Activated T-cell treated with anti-CD3 and anti-CD28 coated beads for 48 hours (primary cell): Measurements from ENCODE around the gene H2BK1.

Experiments
- DNase-seq: peaks from one replicate; pipeline ENCODE4 v3.0.0-alpha.2; 2020; ENCODE audit warnings: low read depth

H2BK1 gene

DNA sequence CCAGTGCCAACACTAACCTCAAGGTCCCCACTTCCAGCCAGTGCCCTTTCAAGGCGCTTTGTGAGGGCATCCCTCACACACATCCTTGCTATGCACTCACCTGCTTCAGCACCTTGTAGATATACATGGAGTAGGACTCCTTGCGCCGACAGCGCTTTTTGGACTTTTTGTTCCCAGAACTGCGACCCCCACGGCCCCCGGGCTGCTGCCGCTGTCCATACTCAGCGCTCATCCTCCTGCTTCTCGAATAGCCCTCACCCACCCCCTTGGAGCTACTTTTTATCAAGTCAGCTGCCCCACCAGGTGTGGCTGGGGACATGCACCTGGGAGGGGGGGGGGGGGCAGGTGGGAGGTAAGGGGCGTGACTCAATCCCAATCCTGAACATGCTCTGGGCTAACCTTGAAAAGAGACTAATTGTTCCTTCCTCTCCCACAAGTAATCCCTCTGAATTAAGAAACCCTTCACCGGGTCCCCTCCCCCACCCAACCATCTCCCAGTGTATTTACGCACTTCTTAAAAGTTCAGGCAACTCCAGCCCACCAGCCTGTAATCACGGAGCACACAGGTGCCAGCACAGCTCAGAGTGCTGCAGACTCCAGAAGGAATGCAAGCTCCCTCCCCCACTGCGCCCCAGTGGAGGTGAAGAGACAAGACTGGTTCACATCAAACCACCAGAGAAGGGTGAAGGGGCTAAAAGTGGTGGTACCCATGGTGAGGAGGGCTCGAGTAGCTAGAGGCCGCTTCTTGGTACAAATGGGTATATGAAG lies at the start of gene H2BK1:
Gene H2BK1, minus strand, starts transcription at position 402 of the 768 bp plus-strand sequence. Its CDS starts 170 bp downstream, at position 232.
- no peak for DNase-seq

DNA sequence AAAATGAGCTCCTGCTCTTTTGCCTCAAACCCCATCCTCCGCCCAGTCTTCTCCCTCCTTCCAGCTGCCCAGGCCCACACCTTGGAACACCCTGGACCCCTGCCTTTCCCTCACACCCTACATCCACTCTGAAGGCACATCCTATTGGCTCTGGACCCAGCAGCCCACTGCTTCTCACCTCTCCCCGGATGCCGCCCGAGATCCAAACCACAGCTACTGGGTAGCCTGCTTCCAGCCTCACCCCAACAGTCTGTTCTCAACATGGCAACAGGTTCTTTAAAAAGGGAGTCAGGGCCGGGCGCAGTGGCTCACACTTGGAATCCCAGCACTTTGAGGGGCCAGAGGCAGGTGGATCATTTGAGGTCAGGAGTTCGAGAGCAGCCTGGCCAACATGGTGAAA lies 47.7 kb upstream of the H2BK1 start:
- no peak for DNase-seq

DNA sequence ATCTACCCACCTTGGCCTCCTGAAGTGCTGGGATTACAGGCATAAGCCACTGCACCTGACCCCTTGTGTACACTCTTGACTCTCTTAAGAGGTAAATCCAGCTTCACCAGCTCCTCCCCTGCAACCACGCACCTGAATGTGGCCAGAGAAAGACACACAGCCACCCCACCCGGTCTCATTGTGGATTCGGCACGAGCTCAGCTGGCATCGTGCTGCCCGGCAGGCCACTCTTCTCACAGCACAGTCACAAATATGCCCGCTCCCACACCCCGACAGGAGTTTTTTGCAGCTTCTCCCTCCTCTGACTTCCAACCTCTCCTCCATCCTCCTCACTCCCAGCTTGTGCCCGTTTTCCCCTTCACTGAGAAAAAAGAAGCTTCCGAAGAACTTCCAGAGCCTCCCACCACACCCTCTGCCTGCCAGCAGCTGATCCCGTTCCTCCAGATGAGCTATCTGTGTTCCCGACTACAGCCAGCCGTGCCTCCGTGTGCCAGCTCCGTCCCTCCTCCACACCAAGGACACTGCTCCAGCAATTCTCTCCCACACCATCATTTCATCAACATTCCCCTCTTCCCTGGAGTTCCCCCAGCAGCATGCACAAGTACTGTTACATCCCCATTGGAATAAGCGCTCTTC lies 46.2 kb upstream of the H2BK1 start:
- DNase-seq = no peak

DNA sequence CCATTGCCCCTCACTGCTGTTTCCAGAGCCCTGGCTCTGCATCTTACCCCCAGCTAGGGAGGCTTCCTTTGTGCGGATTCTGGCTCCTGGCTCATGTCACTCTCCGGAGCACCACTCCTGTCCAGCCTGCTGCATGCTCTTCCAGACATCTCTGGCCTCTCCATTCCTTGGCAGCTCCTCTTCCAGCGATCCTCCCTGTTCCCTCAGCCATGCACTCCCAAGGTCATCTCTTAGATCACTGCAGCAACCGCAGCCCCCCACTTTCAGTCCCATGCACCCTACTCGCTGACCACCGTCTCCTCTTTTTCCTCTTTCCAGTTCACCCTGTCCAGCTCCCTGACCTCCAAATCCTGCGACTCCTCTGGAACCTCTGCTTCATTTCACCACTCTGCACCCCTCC lies 45.1 kb upstream of the H2BK1 start:
- no peak for DNase-seq

DNA sequence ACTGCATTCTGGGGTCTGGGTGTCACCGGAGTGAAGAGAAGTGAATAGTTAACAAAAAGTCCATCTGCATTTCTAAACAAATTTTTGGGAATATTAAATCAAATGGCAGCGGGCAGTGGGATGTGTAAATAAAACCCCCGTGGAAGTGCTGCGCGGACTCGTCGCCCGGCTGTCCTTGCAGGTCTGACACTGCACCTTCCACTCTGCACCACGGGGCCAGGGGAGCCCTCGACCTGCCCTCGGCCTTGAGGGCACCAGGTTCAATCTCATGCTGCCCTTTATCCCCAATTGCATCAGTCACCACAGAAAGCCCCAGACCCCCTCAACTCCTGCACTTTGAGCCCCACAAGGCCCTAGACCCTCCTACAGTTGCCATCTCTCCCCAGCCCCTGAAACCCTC lies 44.6 kb upstream of the H2BK1 start:
- no peak for DNase-seq

DNA sequence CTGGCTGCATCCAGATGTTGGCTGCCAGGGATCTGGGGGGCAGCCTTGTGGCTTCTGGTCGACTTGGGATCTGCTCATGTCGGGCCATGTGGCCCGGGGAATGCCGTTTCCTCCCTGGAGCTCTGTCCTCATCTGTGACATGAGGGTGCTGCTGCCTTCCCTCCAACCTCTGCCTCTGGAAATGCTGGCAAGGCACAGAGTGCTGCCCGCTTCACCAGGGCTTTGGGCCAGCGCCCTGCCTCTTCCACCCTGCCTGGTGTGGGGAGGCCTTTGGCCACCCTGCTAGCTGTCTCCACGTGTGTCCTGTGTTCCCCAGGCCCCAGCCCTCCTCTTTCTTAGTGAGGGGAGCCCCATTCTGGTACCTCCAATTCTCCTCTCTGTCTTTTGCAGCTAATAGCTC lies 44.0 kb upstream of the H2BK1 start:
- no peak for DNase-seq

DNA sequence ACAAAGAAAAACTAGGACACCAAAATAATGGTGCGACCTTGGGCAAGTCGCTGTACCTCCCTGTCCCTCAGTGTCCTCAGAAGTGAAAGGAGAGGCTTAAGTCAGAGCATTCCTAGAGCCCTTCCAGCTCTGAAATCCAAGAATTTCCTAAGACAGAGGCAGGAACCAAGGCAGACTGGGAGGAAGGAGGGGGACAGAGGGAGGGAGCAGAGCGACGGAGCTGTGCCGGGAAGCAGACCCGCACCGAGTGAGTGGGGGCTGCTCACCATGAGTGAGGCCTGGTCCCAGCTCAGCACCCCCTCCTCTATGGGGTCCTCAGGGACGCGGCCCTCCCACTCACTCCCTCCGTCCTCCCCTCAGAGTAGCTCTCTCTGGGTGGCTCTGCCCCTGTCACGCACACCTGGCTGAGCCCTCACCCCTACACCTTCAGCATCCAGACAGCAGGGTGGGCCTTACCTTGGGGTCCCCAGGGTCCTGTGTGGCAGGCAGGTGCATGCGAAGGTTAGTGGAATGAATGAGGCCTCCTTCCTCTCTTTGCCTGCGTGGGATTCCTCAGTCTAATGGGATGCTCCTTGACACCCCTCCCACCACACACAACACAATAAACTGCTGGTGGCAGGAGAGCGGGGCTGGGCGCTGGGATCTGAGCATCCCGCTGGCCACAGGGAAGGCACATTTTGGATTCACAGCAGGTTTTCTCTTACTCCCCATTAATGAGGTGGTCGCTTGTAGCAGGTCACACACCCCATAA lies 42.8 kb upstream of the H2BK1 start:
- no peak for DNase-seq

DNA sequence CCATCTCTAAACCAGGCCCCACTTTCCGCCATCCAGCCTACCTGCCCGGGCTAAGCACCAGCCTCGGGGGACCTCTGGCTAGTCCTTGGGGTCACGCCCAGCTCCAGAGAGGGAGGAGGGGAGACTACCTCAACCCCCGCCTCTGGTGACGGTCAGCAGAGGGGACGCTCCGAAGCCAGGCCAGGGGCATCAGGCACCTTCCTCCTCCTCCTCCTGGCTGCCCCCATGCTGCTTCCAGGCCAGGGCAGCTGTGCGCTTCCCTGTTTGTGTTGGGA lies 42.2 kb upstream of the H2BK1 start:
- no peak for DNase-seq

DNA sequence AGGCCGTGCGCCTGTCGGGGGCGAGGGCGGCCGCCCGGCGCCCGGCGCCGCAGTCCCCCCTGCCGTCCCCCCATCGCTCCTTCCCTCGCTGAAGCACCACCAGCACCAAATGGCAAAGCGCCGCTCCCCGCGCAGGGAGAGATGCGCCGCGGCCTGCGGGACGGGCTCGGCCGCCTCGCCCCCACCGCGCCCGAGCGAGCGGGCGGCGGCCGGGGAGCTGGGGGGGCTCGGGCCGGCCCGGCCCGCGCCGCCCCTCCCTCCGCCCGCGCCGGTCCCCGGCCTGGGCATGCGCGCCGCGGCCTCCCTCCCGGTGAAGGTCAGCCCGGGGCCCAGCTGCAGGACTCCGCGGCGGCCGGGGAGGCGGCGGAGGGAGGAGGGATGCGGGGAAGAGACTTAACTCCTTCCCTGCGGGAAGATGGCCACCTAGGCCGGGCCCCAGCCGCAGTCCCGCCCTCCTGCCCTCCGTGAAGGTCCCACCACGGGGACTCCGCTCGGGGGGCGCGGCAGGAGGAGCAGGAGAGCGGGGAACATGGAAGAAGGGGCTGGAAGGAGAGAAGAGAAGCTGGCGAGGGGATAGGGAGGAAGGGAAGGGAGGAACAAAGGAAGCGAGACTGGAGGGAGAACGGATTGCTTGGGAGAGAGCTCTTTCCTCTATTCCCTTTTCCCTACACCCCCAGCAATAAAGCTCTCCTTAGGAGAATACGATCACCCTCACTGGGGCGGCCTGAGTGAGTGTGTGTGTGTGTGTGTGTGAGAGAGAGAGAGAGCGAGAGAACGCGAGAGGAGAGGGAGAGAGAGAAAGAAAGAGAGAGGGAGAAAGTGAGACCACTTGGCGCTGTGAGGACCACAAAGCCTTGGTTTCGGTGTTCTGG lies 41.6 kb upstream of the H2BK1 start:
- DNase-seq = no peak

DNA sequence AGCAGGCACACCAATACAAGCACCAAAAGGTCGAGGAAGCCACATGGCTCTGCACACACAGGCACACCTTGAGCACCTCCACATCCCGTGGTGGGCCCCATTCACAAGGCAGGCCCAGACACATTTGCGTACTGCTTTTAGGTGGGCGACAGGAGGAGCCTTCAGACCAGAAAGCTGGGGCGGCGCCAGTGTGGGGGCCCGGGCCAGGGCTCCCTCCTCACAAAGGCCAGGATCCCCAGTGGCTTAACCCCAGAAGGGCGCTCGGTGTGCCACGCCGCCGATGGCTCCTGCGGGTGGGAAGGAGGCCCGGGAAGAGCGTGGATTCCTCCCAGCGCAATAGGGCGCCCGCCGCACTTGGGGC lies 41.0 kb upstream of the H2BK1 start:
- DNase-seq = no peak

DNA sequence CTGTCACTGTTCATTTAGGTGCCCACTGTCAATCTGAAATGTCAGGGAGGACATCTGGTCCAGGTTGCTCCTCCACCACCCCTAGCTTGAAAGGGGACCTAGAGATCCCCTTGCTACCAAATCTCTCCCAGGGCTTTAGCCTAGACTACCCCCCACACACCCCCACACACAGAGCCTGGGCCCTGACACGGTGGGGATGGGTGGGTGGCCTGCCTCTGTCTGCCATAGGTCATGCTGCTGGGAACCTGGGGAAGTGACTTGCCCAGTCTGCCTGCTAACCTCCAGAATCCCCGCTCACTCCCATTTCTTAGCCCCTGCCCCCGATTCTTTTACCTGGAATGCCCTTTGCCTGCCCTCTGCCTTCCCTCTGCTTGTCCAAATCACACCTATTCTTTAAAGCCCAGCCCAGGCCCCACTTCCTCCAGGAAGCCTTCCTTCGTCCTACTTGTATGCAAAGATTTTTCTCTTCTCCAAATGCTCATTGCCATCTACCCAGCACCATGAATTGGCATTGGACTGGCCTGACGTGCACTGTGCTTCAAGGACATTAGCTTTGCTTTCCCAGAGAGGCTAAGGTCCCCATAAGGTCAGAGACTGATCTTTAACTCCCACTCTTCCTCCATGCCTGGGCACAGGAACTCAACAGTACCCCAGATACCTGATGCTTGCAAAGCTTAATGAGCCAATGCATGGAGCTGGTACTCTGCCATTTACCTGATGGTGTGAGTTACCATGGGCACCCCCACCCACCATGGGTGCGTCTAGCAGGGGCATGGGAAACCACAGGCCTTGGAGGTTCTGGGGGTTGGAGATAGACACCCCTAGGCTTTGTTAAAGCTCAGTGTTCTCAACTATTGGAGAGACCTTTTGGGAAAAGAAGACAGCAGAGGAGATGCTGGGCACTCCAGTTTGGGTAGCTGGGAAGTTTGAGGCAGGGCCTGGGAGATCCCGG lies 40.2 kb upstream of the H2BK1 start:
- DNase-seq = no peak

DNA sequence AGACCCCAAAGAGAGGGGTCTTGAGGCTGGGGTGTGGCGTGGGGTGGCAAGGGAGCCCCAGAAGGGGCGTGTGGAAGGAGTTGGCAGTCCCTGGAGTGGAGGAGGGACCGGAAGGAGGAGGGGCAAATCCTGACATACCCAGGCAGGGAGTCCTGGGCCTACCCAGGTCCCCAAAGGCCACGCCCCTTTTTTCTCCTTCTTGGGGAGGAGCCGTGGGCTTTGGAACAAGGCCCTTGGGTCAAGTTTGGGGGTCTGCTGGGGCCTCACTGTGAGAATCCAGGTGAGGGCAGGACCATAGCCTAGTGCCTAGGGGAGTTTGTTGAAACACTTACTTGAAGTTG lies 39.4 kb upstream of the H2BK1 start:
- no peak for DNase-seq

DNA sequence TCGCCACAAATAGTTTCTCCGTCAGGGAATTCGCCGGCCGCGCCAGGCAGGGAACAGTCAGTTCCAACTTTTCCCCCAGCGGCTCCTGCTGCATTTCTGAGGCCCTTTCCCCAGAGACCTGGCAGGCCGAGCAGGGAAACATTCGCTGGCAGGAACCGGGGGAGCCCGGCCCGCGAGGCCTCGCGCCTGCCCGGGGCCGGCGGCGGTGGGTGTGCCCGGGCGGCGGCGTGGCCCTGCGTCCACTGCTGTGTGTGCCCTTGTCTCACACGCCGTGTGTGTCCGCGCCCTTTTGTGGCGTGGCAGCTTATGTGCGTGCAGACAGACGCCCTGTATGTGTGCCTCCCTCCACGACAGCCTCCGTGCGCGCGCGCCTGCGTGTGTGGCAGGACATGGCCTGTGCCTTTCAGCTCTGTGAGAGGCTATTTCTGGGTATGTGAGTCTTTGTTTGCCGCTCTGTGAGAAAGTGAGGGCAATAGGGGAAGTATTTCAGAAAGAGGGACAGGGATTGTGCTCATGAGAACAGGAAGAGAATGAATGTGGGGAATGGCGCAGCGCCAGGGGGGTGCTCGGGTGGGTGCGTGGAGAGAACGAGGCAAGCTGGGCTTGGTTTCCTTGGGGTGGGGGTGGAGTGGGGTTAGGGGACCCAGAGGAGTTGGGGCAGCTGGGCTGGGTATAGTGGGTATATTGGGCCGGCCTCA lies 38.9 kb upstream of the H2BK1 start:
- no peak for DNase-seq

DNA sequence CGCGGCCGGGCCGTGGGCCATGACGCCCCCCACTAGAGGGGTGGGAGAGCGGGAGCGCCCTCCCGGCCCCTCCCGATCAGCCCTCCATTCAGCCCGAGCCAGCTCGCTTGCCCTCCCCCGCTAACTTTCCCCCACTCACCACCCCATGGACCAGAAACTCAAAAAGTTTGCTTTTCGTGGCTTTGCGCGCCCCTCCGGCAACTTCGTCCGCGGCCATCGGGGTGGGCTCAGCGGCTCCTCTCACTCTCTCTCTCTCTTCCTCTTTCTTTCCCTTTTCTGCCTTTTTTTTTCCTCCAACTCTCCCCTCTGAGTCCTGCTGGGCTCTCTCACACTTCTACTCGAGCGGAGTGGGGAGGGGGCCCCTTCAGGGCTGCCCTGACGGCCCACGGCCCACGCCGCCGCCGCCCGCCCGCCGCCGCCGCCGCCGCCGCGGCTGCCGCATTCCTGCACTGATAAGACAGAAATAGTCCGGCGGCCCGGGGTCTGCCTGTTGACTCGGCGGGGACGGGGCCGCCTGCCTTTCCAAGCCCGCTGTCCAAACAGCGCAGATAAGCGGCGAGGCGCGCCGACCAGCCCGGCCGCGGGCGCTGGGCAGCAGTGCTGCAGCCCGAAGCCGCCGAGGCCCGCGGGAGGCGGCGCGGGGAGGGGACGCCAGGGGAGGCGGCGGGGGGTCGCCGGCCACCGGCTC lies 38.2 kb upstream of the H2BK1 start, which contains the start of gene SMARCD3:
Gene SMARCD3, minus strand, starts transcription at position 349 of the 688 bp plus-strand sequence. Its CDS starts 132 bp downstream, at position 217.
- no peak for DNase-seq

DNA sequence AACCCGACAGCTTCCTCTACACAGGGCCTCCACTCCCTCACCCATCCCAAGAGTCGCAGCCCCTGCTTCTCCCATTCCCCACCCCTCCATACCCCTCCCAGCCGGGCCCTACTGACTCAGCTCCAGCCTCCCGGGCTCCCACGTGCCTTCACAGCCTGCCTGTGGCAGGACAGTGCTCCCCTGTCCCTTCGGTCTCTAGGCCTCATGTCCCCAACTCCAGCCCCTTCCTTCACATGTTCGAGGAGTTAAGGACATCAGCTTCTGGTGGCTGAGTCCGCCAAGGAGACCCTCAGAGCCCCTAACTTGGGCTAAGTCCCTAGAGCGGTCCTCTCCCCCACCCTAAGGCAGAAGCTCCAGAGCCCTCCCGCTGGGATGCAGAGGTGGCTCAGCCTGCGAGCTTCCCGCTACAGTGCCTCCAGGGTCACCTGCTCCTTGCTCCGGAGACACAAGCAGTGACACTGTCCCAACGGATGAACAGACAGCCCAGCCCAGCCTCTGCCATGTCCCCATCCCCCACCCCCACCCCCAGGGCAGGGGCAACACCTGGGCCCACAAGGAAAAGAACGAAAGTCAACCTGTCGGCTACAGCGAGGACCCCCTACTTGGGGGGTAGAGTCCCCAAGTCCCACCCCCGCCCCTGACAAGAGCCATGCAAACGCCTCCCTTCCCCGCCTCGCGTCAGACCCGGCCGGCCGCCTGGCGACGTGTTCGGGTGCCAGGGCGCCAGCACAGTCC lies 37.5 kb upstream of the H2BK1 start:
- DNase-seq = no peak

DNA sequence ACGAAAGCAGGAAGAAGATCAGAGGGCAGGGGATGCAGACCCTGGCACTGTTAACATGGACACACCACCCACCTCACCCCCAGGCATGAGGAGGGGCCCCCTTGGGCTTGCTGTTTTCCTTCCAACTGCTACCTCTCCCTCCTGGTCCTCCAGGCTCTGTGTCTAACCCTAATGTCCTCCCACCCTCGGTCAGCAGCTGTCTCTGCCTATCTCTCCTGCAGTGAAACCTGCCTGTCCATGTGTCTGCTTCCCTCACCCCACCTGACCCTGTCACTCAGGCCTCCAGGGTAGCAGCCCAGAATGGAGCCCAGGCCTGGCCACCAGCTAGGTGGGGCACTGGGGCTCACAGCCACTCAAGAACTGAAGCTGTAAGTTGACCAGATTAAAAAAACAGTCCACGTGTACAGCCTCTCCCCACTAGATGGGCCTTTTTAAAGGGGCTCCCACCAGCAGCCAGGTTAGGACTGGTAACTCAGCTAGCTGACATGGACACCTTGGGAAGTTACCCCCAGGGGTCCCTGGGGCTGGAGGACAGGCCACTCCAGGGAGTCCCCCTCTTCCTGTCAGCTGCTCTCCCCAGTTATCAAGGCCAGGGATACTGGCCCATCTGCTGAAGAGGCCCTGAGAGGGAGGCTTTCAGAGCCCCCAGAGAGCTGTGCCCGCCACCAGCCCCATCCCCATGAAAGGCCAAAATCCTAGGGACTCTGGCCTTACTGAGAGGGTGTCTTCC lies 36.7 kb upstream of the H2BK1 start:
- DNase-seq = no peak

DNA sequence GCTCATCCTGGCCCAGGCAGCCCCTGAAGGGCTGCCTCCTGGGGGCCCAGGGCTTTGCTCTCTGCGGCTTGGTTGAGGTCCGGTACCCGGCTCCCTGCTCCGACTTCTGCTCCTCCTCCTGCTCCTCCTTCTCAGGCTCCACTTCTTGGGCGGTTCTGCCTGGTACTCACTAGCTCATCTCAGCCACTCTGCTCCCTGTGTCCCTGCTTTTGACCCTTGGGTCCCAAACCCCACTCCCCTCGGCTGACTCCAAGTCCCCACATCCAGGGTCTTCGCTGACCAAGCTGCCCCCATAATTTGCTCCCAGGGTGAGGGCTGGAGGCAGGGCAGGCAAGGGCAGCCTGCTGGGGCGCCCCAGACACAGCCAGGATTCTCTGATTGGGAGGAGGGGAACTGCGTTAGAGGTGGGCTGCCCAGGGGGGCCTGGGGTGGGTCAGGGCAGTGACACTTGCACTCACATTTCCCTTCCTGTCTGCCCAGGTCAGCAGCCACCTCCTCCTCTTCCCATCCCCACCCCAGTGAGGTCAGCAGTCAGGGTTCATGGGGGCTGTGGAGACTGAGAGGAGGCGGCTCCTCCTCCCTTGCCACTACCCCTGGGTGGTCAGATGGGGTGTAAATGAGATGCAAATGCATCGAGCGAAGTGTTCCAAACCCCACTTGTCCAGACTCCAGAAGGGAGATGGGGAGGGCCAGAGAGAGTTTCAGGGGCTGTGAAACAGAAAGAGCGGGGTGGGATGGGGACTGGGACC lies 36.0 kb upstream of the H2BK1 start:
- DNase-seq = no peak
